GM12891 (cell line): ENCODE data around the gene CTNNA1.
"Not testable (repeated sequence)": the region's sequence is repeated elsewhere in the genome, so short reads cannot be mapped to it uniquely, and the experiment has no call there.

Experiments used
- DNase-seq: peaks from one replicate; pipeline ENCODE4 v3.0.0; 2011; ENCODE audit warnings: low spot score; ENCODE audit not compliant: insufficient read length
- FAIRE-seq: peaks from 2 replicates; lab custom pipeline; 2011; peaks lifted over from hg19 to GRCh38; lab: Jason Lieb, UNC
- PAX5 ChIP-seq: IDR thresholded peaks from 2 replicates; pipeline ENCODE4 v1.6.1; 2011; ENCODE audit warnings: low read length, moderate library complexity, mild to moderate bottlenecking; ENCODE audit not compliant: insufficient read depth, severe bottlenecking
- POLR2A ChIP-seq: IDR thresholded peaks from 2 replicates; pipeline ENCODE4 v1.6.1; 2011; ENCODE audit warnings: low read depth, low read length, control low read depth
- POLR2AphosphoS5 ChIP-seq: IDR thresholded peaks from 2 replicates; pipeline ENCODE4 v1.6.1; 2011; ENCODE audit warnings: low read depth, low read length, control low read depth
- POU2F2 ChIP-seq: IDR thresholded peaks from 2 replicates; pipeline ENCODE4 v1.6.1; 2011; ENCODE audit warnings: low read depth, mild to moderate bottlenecking, control low read depth, low read length, moderate library complexity
- SPI1 ChIP-seq: IDR thresholded peaks from 2 replicates; pipeline ENCODE4 v1.6.1; 2011; ENCODE audit warnings: low read depth, low read length, control low read depth
- TAF1 ChIP-seq: IDR thresholded peaks from 2 replicates; pipeline ENCODE4 v1.6.1; 2011; ENCODE audit warnings: low read depth, low read length, control low read depth

Gene CTNNA1

GRCh38 chr5:138803285-138803684, 50.1 kb downstream of the CTNNA1 start:
- TF ChIP-seq POLR2AphosphoS5, result no peak
- no peak for FAIRE-seq

GRCh38 chr5:138803935-138804334, 50.7 kb downstream of the CTNNA1 start:
- no peak for DNase-seq
- FAIRE-seq, result no peak
- TF ChIP-seq POLR2AphosphoS5, result no peak
- no peak for TF ChIP-seq POLR2A
- no peak for TF ChIP-seq PAX5
- no peak for TF ChIP-seq POU2F2
- TF ChIP-seq SPI1, result no peak
- TF ChIP-seq TAF1, result no peak

More at GRCh38 chr5:138803285-138803684, 50.1 kb downstream of the CTNNA1 start:
- DNase-seq, result no peak

GRCh38 chr5:138805096-138805495, 51.9 kb downstream of the CTNNA1 start:
- FAIRE-seq, result no peak
- no peak for DNase-seq

GRCh38 chr5:138807182-138807581, 54.0 kb downstream of the CTNNA1 start:
- DNase-seq (no peak), FAIRE-seq (no peak)
- TF ChIP-seq POLR2A (no peak), TAF1 (no peak), POU2F2 (no peak), POLR2AphosphoS5 (no peak), SPI1 (no peak), PAX5 (no peak)

More at GRCh38 chr5:138805096-138805495, 51.9 kb downstream of the CTNNA1 start:
- TF ChIP-seq POLR2AphosphoS5 (no peak), POU2F2 (no peak), PAX5 (no peak), SPI1 (no peak), TAF1 (no peak), POLR2A (no peak)

- no peak for FAIRE-seq
Measured at GRCh38 chr5:138809391-138809790, 56.2 kb downstream of the CTNNA1 start.

GRCh38 chr5:138810861-138811260, 57.6 kb downstream of the CTNNA1 start:
- FAIRE-seq, DNase-seq: not testable (repeated sequence)

More at GRCh38 chr5:138809391-138809790, 56.2 kb downstream of the CTNNA1 start:
- DNase-seq, result no peak
- TF ChIP-seq POLR2A, result no peak
- no peak for TF ChIP-seq POLR2AphosphoS5
- no peak for TF ChIP-seq SPI1
- TF ChIP-seq PAX5, result no peak
- no peak for TF ChIP-seq POU2F2
- no peak for TF ChIP-seq TAF1

- FAIRE-seq (no peak), DNase-seq (no peak)
- TF ChIP-seq POU2F2 (no peak), POLR2AphosphoS5 (no peak), POLR2A (no peak)
Measured at GRCh38 chr5:138815529-138815928, 62.3 kb downstream of the CTNNA1 start.

GRCh38 chr5:138817241-138817640, 64.0 kb downstream of the CTNNA1 start:
- no peak for TF ChIP-seq POLR2AphosphoS5
- FAIRE-seq (no peak), DNase-seq (no peak)

- FAIRE-seq (no peak), DNase-seq (no peak)
- TF ChIP-seq POU2F2, result no peak
- no peak for TF ChIP-seq SPI1
- TF ChIP-seq POLR2A, result no peak
- no peak for TF ChIP-seq PAX5
- TF ChIP-seq TAF1, result no peak
- TF ChIP-seq POLR2AphosphoS5, result no peak
Measured at GRCh38 chr5:138819081-138819480, 65.9 kb downstream of the CTNNA1 start.

GRCh38 chr5:138820695-138821094, 67.5 kb downstream of the CTNNA1 start:
- no peak for FAIRE-seq
- TF ChIP-seq POU2F2 (no peak), POLR2A (no peak), PAX5 (no peak), SPI1 (no peak), POLR2AphosphoS5 (no peak), TAF1 (no peak)

GRCh38 chr5:138824516-138824915, 71.3 kb downstream of the CTNNA1 start:
- FAIRE-seq, result no peak

More at GRCh38 chr5:138820695-138821094, 67.5 kb downstream of the CTNNA1 start:
- no peak for DNase-seq

More at GRCh38 chr5:138824516-138824915, 71.3 kb downstream of the CTNNA1 start:
- no peak for DNase-seq
- no peak for TF ChIP-seq TAF1
- no peak for TF ChIP-seq SPI1
- no peak for TF ChIP-seq POU2F2
- TF ChIP-seq POLR2A, result no peak
- no peak for TF ChIP-seq POLR2AphosphoS5
- no peak for TF ChIP-seq PAX5
